GM19238 (cell line): ENCODE data around the gene CRHR1.

ENCODE experiments used
- DNase-seq: peaks from one replicate; pipeline ENCODE4 v3.0.0; 2011; ENCODE audit warnings: low spot score; ENCODE audit not compliant: insufficient read length

Gene CRHR1

DNA sequence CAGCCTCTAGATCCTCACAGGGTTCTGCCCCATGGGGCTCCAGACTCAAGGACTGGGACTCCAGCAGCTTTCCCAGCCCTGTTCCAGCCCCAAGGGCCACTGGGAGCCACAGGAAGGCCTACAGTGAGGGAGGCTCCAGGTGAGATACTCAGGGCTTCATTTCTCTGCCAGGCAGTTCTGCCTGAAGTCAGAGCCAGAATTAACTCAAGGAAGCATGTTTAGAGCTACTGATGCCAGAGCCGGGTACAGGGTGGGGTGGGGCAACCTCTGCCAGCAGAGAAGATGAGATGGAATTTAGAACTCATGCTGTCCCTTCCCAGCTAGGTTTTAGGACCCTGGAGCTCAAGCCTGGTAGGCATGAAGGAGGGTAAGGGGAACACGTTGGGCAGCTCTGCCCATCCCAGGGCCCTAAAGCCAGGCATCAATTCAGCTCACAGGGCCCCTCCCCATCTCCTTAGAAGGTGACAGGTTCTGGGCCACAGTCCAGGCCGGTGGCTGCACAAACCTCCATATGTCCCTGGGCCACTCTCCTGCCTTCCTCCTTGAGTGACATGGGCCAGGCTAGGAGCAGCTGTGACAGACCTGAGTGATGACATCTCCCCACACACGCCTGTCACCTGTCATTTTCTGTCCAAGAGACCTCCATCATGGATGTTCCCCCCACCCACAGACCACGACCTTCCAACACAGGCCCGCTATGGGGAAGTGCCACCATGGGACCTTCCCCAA is 36.1 kb downstream of the CRHR1 start:
- no peak for DNase-seq

DNA sequence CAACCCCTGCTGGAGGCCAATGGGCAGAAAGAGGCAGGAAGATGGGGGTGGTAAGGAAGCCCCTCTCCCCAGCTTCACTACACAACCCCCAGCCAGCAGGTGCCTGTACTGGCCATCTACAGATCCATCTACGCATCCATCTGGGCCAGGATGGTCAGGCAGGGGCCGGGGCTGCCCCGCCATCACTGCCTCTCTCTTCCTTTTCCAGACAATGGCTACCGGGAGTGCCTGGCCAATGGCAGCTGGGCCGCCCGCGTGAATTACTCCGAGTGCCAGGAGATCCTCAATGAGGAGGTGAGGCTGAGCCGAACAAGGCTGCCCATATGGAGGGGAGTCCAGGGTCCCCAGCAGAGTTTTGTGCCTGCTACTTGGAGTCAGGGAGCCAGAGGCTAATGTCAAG is 37.0 kb downstream of the CRHR1 start:
- DNase-seq = no peak

DNA sequence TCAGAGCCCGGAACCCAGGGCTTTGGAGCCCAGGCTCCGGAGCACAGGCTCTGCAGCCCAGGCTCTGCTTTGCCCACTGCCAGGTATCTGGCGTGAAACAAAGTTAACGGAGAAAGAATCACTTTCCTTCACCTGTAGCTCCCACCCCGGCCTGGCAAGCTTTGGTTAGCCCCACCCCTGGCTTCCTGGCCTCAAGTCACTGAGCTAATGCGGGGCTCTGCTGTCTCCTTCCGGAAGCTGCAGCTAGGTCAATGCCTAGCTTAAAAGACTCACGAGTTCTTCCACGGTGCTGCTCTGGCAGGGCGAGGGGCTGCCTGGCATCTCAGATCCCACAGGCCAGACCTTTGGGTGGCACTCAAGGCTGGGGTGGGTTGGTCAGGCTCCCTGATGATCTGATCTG is 39.5 kb downstream of the CRHR1 start:
- DNase-seq = no peak

DNA sequence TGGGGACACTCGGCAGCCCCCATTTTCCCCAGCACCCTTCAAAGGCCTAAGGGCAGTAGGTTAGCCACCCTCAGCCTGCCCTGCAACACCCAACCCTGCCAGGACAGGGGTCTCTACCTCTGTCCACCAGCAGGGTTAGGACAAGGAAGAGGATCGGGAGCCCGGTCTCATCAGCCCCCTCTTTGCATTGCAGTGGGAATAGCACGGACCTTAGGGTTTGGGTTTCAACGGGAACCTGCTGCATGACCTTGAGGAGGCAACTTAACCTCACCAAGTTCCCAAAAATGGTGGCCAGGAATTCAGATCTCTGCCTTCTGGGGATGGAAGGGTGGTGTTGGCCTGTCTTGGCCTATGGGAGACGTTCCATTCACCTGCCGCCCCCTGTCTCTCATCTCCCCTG is 40.4 kb downstream of the CRHR1 start:
- DNase-seq = no peak

DNA sequence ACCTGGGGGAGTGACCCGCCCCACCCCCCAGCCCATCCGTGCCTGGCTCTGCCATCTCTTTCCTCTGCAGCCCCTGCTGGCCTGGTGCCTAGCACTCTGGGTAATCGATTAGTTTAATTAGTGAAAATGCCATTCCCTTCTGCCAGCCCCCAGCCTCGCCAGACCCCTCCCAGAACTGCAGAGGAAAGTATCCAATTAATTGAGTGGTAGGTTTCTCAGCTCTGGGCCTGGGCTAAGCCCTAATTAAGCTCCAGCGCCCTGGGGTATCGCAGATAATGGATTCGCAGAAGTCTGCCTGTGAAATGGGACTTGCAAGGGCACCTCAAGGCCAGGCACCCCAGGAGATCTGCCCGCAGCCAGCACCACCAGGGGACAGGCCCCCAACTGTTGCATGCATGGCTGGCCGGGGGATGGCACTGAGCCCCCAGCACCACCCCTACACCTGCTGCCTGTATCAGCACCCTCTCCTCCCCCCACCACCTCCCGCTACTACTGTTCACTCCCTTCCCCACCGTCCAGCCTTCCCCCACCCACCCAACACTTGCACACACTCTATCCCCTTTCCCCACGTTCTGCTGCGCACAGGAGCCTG is 40.9 kb downstream of the CRHR1 start:
- DNase-seq = no peak

DNA sequence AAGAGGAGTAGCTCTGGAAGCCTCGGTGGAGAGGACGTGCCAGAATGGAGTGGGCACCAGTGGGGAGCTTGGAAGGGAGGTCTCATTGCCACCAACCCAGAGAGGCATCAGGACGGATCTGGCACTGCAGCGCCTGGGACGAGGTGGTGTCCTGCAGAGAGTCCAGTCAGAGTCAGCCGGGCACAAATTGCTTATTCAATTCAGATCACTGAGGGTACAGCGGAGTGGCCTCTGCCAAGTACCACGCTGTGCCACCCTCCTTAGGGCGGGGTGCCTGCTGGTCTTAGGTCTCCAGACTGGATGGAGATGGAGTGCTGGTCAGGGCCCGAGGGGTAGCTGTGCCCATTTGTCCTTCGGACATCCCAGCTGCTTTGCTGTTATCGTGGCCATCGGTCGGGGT is 41.7 kb downstream of the CRHR1 start:
- no peak for DNase-seq

DNA sequence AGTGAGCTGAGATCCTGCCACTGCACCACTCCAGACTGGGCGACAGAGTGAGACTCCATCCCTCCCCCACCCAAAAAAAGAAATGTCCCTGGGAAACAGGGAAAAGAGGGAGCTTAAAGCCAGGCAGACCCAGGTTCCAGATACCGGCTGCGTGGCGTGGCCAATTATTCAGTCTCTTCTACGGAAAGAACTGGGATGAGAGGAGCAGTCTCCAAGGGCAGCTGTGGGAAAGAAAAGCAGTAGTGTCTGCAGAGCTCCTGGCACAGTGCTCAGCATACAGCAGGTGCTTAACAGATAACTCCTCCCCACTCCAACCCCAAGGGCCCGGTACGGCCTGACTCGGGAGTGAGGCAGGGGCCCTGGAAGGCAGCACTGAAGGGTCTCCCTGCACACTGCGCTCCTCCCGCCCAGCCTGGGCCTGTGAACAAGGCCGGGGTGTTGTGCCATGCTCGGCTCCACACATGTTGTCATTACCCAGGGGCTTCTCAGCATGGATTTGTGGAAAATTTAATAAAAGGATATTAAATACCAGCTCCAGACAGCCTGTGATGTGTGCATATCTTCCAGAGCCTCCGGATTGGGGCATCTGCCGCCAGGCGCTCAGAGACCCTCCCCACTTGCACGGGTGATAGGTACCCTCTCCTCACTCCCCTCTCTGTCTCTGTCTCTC is 42.9 kb downstream of the CRHR1 start:
- no peak for DNase-seq

DNA sequence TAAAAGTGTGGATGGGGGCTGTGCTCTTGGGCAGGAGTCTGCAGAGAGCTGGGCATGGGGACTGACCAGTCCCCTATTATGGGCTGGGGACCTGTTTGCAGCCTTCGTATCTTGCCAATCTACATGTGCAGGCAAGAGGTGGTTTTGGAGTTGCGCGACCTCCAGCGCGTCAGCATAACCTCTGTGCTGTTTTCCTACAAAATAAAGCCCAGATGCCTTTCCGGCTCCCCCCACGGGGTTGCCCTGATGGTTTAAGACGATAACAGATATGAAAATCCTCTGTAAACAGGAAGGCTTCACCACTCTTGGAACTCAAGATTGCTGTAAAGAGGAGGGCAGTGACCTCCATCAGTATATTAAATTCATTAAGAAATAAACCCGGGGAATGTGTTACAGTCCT is 44.1 kb downstream of the CRHR1 start:
- no peak for DNase-seq

DNA sequence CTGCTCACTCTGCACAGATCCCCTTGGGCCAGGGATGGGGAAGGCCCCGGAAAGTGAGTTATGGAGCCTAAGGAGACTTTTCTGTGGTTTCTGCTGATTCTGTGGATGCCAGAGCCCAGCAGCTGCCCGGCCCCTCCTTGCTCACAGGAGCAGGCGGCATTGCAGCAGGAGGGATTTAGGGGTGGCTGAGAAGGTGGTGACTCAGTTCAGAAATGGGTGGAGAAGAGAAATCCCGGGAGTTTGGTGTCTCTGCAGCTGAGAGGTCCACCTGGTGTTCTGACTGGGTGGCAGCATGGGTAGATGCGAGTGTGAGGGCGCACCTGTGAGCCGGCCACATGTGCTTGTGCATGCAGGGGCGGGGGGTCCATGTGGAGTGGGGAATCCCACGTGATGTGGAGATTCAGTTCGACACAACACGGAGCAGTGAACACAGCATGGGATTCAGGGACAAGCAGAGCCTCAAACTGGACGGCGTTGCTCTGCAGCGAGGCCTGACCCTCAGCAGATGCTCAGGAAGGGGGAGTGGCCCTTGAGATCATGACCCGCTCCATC is 44.5 kb downstream of the CRHR1 start:
- DNase-seq = no peak

DNA sequence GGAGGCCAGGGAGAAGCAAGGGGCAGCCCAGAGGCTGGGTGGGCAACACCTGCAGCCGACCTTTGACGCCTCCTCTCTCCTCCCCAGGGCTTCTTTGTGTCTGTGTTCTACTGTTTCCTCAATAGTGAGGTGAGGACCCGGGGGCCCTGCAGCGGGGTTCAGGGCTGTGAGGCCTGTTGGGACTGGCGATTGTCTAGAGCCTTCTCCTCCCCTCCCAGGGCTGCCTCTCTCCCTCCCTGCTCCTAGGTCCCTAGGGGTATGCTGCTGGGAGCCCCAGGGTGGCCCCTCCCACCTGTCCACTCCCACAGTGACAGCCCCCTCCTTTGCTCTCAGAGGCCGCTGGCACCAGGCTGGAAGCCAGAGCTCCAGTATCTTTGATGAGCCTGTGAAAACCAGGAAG is 49.8 kb downstream of the CRHR1 start:
- DNase-seq = no peak

DNA sequence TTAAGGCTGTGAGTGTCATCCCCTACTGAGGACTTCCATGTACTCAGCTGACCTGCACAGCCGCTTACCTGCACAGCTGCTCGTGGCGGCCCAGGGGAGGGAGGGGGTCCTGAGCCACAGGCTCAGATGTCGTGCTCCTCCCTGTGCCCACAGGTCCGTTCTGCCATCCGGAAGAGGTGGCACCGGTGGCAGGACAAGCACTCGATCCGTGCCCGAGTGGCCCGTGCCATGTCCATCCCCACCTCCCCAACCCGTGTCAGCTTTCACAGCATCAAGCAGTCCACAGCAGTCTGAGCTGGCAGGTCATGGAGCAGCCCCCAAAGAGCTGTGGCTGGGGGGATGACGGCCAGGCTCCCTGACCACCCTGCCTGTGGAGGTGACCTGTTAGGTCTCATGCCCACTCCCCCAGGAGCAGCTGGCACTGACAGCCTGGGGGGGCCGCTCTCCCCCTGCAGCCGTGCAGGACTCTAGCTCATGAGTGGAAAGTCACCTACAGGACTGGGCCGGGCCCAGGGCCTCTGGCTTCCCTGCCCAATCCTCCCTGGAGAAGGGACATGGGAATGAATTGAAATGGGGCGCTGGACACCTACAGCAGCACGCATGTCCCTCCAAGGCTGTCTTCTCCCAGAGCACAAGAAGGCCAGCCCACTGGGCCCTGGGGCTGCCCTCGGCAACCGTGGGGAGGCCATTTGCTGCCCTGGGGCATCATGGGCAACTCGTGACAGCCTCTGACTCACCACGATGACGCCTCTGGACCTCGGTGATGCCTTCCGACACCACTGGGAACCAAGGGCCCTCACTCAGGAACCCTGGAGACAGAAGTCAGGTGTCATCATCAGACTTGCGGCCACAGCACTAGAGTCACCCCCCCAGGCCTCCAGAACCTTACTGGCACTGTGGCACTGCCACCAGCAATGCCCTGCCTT is 50.6 kb downstream of the CRHR1 start:
- DNase-seq = no peak

DNA sequence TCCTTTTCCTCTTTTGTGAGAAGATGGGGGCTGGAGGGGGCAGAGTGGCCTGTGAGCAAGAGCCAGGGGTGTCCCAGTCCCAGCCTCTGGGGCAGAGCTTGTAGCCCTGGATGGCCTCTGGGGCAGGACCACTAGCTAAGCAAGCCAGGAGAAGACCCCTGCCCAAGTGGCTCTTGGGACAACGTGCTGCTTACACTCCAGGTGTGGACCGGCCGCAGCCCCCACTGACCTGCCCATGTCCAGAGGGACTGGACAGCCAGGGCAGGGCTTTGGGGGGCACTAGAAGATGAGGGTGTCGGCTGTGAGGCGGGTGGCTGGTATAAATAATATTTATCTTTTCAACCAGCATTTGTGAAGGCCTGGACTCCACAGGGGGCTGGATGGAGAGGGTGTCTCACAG is 51.4 kb downstream of the CRHR1 start:
- no peak for DNase-seq

DNA sequence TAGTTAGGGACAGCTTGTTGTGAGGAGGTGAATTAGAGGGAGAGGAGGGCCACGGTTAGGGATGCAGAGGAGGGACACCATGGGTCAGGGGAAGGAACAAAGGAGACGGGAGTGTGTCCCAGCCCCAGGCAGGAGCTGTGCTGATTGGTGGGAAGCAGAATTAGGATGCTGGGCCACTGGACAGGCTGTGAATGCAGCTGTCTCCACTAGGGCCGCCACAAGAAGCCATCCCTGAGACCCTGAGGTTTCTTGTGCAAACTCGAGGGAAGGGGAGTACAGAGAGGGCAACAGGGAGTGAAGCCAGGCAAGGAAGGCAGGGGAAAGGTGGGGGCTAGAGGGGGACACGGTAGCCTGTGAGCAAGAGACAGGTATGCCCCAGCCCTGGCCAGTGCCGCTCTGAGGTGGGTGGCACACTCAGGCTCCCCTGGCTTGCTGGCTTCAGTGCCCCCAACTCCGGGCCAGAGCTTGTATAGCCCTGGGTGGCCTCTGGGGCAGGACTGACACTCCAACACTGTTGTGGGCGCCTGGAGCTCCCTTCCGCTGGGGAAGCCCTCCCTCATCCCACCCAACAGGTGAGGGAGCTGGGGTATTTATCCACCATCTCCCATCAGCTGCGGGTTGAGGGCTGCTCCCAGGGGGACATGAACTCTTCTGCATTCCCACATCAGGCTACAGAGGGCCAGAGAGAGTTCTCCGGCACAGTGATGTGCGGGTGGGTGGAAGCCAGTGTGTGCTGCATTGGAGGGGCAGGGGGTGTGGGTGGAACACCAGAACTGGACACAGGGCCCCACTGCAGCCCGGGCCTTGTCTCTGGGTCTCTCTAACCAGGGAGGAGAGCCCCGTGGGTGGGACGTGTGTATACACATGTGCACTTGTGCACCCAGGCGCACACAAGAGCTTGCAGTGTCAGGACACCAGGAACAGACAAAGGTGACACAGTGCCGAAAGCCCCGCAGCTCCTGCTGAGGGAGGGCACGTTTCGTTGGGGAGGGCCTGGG is 52.2 kb downstream of the CRHR1 start:
- DNase-seq = no peak

DNA sequence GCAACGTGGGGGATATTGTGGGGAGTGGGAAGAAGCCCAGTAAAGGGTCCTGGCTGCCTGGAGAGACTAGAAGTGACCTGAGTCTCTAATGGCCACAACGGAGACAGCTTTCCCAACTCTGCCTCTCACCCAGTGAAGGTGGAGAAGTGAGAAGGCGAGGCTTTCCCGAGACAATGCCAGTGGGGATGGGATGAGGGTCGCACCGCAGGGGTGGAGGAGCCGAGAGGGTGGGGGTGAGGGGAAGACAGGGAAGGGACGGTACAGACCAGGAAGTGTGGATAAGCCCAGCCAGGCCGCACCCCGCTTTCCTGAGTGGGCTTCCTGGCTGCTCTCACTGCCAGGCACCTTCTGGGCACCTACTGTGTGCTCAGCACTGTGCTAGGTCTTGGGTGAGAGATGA is 53.1 kb downstream of the CRHR1 start:
- no peak for DNase-seq

DNA sequence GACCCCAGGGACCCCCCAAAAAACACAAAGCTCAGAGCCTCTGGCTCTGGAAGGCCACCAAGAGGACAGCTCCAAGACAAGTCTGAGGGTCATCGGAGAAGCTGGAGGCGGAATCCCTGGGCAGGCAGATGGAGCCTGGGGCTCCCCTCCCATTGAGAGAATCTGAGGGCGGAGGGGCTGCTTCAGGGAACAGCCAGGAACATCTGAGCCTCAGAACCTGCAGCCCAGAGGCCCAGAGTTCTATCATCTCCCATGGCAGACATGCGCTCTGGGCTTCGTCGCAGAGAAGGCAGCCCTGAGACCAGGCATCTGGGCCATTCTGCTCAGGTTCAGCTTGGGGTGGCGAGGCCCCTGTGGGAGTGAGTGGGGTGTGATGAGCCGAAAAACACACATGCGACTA is 53.5 kb downstream of the CRHR1 start:
- DNase-seq = no peak

DNA sequence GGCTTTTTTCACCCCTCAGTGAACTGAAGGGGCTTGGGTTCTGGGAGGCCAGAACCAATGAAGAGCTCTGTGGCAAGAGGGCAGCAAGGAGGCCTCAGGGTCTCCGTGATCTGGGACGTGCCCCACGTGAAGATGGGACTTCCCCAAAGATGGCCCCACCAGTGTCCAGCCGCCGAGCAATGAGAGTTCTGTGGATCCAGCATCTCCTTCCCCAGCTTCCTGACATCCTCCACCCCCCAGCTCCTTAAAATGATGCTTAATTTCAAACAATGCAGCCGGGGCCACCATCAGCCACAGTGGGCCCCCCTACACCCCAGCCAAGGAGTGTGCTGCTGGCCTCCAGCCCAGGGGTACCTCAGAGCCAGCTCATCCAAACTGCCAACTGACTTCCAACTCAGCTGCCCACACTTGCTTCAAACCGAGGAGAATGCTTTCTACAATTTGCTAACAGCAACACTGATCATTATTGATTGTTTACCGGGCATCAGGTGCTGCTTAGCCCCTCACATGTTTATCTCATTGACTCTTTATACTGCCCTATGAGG is 54.7 kb downstream of the CRHR1 start:
- no peak for DNase-seq

DNA sequence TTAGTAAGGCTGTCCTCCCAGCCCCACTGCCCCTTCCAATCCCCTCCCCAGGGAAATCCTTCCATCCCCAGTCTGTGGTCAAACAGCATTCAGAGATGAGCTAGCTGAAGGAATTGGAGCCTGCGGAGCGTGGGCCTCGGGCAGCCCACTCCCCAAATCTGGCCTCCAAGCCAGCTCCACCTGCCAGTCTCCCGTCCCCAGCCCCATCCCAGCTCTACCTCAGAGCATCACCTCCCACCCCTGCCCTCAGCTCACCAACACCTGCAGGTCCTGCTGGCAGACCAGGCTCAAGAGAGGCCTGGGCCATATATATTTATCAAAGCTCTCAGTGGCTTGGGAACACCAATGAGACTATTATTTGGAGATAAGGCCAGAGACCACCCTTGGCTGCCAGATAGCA is 55.3 kb downstream of the CRHR1 start:
- no peak for DNase-seq

DNA sequence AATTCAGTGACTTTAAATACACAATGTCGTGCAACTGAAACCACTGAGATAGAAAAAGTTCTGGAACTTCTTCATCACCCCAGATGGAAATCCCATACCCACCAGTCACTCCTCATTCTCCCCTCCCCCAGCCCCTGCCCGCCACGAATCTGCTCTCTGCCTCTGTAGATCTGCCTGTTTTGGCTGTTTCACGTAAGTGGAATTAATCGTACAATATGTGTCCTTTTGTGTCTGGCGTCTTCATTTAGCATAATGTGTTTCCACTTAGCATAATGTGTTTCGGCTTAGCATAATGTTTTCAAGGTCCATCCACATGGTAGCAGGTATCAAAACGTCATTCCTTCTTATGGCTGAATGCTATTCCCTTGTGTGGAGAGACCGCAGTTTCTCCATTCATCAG is 57.1 kb downstream of the CRHR1 start:
- no peak for DNase-seq

DNA sequence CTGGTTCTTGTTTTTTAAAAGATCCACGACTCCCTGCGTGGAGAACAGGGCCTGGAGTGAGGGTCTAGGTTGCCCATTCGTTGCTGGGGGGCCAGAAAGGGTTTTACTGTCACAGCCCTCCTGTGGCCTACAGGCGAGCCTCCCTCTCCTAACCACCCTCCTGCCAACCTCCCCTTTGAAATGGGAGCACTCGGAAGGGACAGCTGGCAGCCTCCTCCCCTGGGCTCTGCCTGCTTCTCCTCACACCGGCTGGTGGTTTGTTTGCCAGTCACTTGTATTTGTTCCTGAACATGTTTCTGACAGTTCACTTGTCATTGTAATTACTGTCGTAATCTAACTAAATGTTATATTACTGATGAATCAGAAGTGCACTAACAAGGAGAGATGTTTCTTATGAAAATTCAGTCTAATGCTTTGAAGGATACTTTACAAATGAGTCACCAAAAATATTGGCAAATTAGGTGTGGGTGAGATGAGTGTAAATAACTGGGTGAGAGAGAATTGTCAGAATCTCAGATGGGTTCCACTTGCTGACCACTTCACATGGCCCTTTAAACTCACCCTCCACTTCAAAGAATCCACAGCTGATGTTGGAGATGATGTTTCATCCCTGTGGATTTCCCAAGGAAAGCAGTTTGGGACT is 57.9 kb downstream of the CRHR1 start:
- DNase-seq = no peak

DNA sequence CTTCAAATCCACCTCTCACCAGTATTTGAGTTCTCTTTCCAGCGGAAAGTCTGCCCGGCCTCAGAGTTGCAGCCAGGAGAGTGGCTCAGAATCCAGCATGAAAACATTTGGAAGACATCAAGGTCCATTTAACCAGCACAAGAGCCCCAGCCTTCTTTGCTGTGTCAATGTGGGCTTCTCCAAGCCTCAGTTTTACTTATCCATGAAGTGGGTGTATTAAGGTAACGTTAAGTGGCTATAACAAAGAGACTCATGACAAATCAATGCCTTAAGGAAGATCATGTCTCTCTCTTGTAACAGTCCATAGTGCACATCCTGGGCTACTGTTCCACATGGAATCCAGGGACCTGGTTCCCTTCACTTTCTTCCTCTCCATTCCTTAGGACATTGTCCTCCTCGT is 59.6 kb downstream of the CRHR1 start:
- DNase-seq = no peak
